ENCODE measurements around the gene BST2. TPM values are rescaled to one million over a fixed set of nuclear protein-coding genes. Genes with fewer than 3 reads are reported as not detected.

BST2 gene
- total RNA-seq, 2 donors from 2014 or later, result 32.7 to 75.3 TPM

DNA sequence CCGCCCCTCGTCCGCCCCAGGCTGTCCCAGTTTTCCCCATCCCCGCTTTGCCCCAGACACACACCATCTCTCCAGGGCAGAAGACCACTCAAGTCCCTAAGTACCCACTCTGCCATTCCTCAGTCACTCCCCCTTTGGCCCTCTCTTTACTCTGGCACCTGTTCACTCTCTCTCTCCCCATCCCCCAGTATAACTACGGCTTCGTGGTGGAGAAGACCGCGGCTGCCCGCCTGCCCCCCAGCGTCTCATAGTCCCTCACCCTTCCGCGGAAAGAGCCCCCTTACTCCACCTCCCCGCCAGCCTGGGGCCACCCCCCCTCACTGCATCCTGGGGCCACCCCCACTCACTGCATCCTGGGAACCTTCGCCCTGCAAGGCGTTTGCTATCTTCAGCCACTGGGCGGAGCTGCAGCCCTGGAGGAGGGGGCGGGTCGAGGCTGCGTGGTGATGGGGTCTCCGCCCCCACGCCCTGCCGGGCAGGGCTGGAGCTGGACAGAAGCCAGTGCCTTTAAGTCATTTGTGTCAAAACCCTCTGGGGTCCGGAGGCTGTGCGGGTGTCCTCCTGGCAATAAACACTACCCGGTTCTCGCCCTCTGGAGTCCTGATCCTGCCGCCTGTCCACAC, 19.4 kb upstream of the BST2 start:
- no peaks in the 10 kb centered on the region for H3K27me3 ChIP-seq (replicated peaks; ENCODE audit: insufficient read depth)
- H3K4me3 ChIP-seq, result no peak overlapping the region
- no peaks in the 10 kb centered on the region for H3K36me3 ChIP-seq
- H3K4me1 ChIP-seq (replicated peaks), result peaks cover 5% of the 10 kb centered on the region
- 36% methylated on average over 27 of the region's 27 CpGs for WGBS
- no peak for DNase-seq (ENCODE audit: low spot score)
- TF ChIP-seq POLR2AphosphoS5 (IDR thresholded peaks at IDR 0.05) (no peak), POLR2A (IDR thresholded peaks at IDR 0.05) (no peak)
- TF ChIP-seq, protein P1, sequence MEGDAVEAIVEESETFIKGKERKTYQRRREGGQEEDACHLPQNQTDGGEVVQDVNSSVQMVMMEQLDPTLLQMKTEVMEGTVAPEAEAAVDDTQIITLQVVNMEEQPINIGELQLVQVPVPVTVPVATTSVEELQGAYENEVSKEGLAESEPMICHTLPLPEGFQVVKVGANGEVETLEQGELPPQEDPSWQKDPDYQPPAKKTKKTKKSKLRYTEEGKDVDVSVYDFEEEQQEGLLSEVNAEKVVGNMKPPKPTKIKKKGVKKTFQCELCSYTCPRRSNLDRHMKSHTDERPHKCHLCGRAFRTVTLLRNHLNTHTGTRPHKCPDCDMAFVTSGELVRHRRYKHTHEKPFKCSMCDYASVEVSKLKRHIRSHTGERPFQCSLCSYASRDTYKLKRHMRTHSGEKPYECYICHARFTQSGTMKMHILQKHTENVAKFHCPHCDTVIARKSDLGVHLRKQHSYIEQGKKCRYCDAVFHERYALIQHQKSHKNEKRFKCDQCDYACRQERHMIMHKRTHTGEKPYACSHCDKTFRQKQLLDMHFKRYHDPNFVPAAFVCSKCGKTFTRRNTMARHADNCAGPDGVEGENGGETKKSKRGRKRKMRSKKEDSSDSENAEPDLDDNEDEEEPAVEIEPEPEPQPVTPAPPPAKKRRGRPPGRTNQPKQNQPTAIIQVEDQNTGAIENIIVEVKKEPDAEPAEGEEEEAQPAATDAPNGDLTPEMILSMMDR (IDR thresholded peaks at IDR 0.05), result peak in 2 of 4 experiments; percentile 8 to 36
- H3K9me3 ChIP-seq, result no peaks in the 10 kb centered on the region
- intact Hi-C loops (cut with DNase I), result no loop called here
- no peak overlapping the region for H3K27ac ChIP-seq

DNA sequence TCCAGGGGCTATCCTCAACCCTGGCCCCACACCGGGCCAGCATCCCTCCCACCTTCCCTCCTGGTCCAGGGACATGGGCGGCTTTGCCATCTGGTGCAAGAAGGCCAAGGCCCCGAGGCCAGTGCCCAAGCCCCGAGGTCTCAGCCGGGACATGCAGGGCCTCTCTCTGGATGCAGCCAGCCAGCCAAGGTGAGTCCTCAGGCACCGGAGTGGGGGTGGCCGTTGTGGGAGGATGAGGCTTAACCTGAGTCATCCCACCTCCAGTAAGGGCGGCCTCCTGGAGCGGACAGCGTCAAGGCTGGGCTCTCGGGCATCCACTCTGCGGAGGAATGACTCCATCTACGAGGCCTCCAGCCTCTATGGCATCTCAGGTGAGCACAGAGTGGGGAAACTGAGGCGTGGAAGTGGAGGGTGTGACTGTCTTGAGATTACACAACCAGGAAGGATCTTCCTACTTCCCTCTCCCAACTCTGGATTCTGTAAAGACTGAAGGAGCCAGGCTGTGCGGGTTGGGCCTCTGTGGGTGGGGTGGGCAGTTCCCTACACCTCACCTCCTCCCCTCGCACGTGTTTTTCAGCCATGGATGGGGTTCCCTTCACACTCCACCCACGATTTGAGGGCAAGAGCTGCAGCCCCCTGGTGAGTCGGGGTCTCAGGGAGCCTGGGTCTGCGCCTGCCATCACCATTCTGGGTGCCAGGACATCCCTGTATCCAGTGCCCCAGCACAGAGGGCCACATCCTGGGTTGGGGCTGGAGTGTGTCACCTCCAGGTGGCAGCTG, 18.2 kb upstream of the BST2 start:
- no peaks in the 10 kb centered on the region for H3K9me3 ChIP-seq
- peaks cover 5% of the 10 kb centered on the region for H3K4me1 ChIP-seq (replicated peaks)
- H3K27me3 ChIP-seq (replicated peaks; ENCODE audit: insufficient read depth), result no peaks in the 10 kb centered on the region
- intact Hi-C loops (cut with DNase I), result loop anchor here (2.0 kb wide), 1 partner anchor 45 kb away; no protein-coding TSS in a partner anchor
- TF ChIP-seq POLR2AphosphoS5 (IDR thresholded peaks at IDR 0.05) (no peak), POLR2A (IDR thresholded peaks at IDR 0.05) (no peak)
- TF ChIP-seq, protein P1 (IDR thresholded peaks at IDR 0.05), result no peak
- H3K27ac ChIP-seq, result no peak overlapping the region
- WGBS, result 92% methylated on average over 20 of the region's 20 CpGs
- DNase-seq (ENCODE audit: low spot score), result no peak
- H3K36me3 ChIP-seq, result no peaks in the 10 kb centered on the region
- no peak overlapping the region for H3K4me3 ChIP-seq

DNA sequence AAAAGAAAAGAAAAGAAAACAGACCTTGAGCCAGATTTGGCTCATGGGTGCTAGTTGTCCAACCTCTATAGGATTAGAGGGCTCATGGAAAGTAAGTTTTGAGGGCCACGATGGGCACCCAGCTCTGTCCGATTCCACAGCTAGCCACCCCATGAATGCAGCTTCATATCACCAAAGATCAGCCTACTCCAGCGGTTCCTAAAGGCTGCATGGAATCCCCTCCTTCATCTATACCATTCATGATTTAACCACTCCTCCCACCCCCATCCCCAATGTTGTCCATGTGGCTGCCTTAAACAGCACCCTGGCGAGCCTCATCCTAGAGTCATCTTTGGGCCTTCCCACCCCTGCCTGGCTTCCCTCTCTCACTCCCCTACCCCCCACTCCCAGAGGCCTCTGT, 16.5 kb upstream of the BST2 start:
- Histone ChIP-seq H3K9me3 (no peaks in the 10 kb centered on the region), H3K4me1 (replicated peaks) (peaks cover 5% of the 10 kb centered on the region), H3K27me3 (replicated peaks; ENCODE audit: insufficient read depth) (no peaks in the 10 kb centered on the region), H3K27ac (no peak overlapping the region), H3K36me3 (no peaks in the 10 kb centered on the region), H3K4me3 (no peak overlapping the region)
- no peak for TF ChIP-seq POLR2A (IDR thresholded peaks at IDR 0.05)
- TF ChIP-seq, protein P1 (IDR thresholded peaks at IDR 0.05), result no peak
- no peak for TF ChIP-seq POLR2AphosphoS5 (IDR thresholded peaks at IDR 0.05)
- 96% methylated on average over 4 of the region's 4 CpGs for WGBS
- intact Hi-C loops (cut with DNase I), result loop anchor here (2.0 kb wide), 1 partner anchor 47 kb away; no protein-coding TSS in a partner anchor
- DNase-seq (ENCODE audit: low spot score), result no peak

DNA sequence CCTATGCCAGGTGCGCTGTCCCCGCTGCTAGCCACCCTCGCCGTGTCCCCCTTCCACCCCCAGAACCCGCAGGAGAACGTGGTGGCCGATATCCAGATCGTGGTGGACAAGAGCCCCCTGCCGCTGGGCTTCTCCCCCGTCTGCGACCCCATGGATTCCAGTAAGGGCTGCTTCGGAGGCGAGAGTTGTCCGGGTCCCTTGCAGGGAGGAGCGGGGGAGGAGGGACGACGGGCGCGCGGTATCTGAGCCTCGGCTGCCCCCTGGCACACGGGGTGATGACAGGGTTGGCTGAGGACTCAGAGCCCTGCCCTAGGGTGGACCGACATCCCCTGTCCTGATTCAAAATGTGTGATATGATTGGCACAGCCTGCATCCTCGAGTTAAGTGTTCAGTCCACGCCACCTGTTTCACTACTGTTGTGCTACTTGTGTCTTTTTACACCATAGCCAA, 15.1 kb upstream of the BST2 start:
- no peaks in the 10 kb centered on the region for H3K27me3 ChIP-seq (replicated peaks; ENCODE audit: insufficient read depth)
- intact Hi-C loops (cut with DNase I), result no loop called here
- WGBS, result 6% methylated on average over 25 of the region's 25 CpGs
- H3K27ac ChIP-seq, result peak overlapping the region; percentile 53 to 72
- H3K36me3 ChIP-seq, result no peaks in the 10 kb centered on the region
- no peaks in the 10 kb centered on the region for H3K9me3 ChIP-seq
- H3K4me3 ChIP-seq, result peak overlapping the region; percentile 88 to 95
- DNase-seq (ENCODE audit: low spot score), result no peak
- H3K4me1 ChIP-seq (replicated peaks), result peaks cover 5% of the 10 kb centered on the region
- no peak for TF ChIP-seq POLR2AphosphoS5 (IDR thresholded peaks at IDR 0.05)
- TF ChIP-seq, protein P1 (IDR thresholded peaks at IDR 0.05), result peak in 2 of 4 experiments; percentile 9 to 20

All from prostate gland (tissue), 2 donors.